ENCODE results near the gene PFDN5.
A peak's percentile ranks its signal among the peaks of the same experiment; 100 is the strongest.

DNA sequence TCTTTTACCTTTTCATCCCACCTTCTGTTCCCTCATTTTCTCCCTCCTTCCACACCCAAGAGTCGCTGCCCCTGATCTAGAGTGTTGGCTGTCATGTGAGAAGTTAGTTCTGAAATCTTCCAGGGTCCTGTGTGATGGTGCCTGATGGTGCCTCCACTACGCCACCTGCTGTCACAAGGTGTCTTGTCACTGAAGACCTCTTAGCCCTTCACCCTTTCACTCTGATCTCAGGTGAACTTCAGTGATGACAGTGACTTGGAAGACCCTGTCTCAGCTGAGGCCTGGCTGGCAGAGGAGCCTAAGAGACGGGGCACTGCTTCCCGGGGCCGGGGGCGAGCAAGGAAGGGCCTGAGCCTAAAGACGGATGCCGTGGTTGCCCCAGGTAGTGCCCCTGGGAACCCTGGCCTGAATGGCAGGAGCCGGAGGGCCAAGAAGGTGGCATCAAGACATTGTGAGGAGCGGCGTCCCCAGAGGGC, 7.6 kb upstream of the PFDN5 start:
- TF ChIP-seq CTCF (IDR thresholded peaks at IDR 0.05; ENCODE audit: insufficient read depth, low read length) = peak; percentile 58
- TF ChIP-seq, protein P1, sequence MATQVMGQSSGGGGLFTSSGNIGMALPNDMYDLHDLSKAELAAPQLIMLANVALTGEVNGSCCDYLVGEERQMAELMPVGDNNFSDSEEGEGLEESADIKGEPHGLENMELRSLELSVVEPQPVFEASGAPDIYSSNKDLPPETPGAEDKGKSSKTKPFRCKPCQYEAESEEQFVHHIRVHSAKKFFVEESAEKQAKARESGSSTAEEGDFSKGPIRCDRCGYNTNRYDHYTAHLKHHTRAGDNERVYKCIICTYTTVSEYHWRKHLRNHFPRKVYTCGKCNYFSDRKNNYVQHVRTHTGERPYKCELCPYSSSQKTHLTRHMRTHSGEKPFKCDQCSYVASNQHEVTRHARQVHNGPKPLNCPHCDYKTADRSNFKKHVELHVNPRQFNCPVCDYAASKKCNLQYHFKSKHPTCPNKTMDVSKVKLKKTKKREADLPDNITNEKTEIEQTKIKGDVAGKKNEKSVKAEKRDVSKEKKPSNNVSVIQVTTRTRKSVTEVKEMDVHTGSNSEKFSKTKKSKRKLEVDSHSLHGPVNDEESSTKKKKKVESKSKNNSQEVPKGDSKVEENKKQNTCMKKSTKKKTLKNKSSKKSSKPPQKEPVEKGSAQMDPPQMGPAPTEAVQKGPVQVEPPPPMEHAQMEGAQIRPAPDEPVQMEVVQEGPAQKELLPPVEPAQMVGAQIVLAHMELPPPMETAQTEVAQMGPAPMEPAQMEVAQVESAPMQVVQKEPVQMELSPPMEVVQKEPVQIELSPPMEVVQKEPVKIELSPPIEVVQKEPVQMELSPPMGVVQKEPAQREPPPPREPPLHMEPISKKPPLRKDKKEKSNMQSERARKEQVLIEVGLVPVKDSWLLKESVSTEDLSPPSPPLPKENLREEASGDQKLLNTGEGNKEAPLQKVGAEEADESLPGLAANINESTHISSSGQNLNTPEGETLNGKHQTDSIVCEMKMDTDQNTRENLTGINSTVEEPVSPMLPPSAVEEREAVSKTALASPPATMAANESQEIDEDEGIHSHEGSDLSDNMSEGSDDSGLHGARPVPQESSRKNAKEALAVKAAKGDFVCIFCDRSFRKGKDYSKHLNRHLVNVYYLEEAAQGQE (IDR thresholded peaks at IDR 0.05; ENCODE audit: insufficient replicate concordance, low read depth) = no peak
- TF ChIP-seq POLR2AphosphoS5 (IDR thresholded peaks at IDR 0.05; ENCODE audit: low read depth) = no peak
- no peak for TF ChIP-seq SPI1 (IDR thresholded peaks at IDR 0.05; ENCODE audit: borderline replicate concordance, low read depth)

All from HL-60 (cell line).